Measurements from ENCODE around the gene GLB1L3.

GRCh38 chr11:134313821-134314607 is 37.8 kb downstream of the GLB1L3 start:
- no peak for TF ChIP-seq POLR2A (IDR thresholded peaks at IDR 0.05)
- TF ChIP-seq, protein P1, sequence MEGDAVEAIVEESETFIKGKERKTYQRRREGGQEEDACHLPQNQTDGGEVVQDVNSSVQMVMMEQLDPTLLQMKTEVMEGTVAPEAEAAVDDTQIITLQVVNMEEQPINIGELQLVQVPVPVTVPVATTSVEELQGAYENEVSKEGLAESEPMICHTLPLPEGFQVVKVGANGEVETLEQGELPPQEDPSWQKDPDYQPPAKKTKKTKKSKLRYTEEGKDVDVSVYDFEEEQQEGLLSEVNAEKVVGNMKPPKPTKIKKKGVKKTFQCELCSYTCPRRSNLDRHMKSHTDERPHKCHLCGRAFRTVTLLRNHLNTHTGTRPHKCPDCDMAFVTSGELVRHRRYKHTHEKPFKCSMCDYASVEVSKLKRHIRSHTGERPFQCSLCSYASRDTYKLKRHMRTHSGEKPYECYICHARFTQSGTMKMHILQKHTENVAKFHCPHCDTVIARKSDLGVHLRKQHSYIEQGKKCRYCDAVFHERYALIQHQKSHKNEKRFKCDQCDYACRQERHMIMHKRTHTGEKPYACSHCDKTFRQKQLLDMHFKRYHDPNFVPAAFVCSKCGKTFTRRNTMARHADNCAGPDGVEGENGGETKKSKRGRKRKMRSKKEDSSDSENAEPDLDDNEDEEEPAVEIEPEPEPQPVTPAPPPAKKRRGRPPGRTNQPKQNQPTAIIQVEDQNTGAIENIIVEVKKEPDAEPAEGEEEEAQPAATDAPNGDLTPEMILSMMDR (IDR thresholded peaks at IDR 0.05): no peak
- TF ChIP-seq EP300 (IDR thresholded peaks at IDR 0.05): no peak
